Stimulated activated CD8-positive, alpha-beta memory T cell treated with anti-CD3 and anti-CD28 coated beads, Interleukin-7, amount 100 ng/mL, for 48 hours (primary cell): ENCODE results near the gene SMG6.
A peak's percentile ranks its signal among the peaks of the same experiment; 100 is the strongest.
"Not testable (repeated sequence)": the region's sequence is repeated elsewhere in the genome, so short reads cannot be mapped to it uniquely, and the experiment has no call there.

Experiments
- DNase-seq, 2 donors: peaks; one replicate each; pipeline ENCODE4 v3.0.0-alpha.2; 2020; ENCODE audit warnings: low read depth in 1 of 2; ENCODE audit errors: extremely low read depth in 1 of 2

SMG6 gene

DNA sequence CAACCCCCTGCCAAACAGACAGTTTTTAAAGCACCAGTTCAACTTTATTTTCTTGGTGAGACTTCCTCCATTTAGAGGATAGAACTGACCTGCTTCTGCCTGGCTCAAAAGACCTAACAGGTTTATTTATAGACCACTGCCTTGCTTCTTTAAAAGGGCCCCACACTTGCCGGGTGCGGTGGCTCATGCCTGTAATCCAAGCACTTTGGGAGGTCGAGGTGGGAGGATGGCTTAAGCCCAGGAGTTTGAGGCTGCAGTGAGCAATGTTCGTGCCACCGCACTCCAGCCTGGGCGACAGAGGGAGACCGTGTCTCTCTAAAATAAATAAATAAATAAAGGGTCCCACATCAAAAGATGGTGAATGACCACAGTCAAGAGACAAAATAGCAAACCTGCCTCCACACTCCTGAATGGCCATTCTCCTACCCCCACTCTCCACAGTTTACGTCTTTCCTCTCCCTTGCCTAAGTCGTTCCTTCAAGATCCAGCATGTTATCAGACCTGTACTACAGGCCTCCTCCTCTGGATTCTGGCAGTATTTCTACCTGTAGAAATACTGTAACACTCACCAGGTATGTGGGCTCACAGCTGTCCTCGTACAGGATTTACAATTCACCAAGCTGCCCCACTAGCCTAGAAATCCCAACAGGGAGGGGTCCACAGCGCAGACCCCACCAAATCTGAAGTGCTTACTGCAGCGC is 95.6 kb downstream of the SMG6 start:
- DNase-seq: no peak

DNA sequence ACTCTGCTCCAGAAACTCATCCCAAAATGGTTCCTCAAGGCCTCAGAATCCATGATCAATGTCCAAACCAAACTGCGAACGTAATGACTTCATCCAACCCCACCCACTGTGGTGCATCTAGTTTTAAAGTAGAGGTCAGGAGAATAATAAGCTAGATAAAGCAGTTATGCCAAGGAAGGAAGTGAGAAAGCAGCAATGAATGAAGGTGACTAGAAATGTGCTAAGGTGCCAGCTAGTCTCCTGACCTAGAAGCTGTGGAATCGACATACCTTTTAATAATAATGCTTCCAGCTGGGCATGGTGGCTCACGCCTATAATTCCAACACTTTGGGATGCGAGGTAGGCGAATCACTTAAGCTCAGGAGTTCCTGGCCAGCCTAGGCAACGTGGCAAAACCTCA is 99.2 kb downstream of the SMG6 start:
- DNase-seq: no peak

DNA sequence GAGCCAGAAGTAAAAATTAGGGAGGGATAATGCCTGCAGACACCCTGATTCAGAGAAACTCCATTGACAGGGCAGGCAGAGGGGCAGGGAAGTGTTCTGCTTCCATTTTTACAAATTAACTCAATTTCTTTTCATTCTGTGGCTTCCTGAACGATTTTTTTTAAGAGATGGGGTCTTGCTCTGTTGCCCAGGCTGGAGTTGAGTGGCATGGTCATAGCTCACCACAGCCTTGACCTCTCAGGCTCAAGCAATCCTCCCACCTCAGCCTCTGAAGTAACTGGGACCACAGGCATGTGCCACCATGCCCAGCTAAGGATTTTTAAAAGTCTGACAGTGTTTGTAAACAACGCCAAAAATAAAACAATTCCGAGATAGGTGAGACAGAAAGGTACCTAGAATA is 99.8 kb downstream of the SMG6 start:
- DNase-seq: no peak

DNA sequence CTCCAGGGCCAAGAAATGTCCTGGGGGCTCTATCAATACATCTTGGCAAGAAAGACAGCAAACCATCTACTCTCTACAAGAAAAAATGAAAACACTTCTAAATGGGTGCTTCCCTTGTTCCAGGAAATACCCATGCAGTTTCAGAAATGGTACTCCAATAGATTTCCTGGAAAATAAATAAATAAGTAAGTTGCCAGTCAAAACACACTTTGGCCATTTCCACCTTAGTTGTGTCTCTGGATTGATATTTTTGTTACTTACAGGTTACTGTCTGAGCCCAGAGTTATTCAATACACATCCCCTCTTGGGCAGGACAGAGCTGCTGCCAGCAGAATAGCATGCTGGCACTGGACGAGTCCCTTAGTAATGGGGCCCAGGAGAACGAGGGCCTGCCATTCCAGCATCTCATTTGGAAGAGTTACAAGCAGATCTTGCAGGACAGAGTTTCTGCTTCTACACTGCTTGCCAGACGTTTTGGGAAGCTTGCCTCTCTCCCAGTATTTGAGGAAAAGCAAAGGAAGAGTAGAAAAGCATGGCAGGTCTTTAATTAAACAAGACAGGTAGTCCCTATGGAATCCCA is 100.5 kb downstream of the SMG6 start:
- DNase-seq: no peak

DNA sequence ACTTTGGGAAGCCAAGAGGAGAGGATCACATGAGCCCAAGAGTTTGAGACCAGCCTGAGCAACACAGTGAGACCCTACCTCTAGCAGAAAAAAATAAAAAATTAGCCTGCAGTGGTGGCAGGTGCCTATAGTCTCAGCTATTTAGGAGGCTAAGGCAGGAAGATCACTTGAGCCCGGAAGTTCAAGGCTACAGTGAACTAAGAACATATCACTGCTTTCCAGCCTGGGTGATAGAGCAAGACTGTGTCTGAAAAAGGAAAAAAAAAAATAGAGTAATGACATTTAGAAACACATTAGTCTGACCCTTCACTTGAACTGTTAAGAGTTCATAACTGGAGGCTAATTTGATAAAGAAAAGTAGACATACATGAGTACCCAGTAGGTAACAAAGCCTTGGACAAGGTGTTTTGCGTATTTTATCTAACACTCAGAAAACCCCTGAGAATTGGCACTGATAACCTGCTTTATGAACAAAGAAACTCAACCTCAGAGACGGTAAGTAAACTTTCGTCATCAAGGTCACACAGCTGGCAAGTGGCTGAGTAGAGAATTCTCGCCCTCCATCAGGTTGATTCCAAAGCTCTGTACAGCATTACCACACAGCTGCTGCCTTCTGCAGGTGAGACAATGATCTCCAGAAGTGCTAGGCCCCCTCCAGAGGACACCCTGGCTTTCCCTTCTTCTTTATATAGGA is 101.1 kb downstream of the SMG6 start:
- no peak for DNase-seq

GRCh38 chr17:2199386-2199785 is 104.2 kb downstream of the SMG6 start:
- DNase-seq: not testable (repeated sequence)

- DNase-seq: no peak
These were observed 104.7 kb downstream of the SMG6 start for GRCh38 chr17:2198927-2199326.

DNA sequence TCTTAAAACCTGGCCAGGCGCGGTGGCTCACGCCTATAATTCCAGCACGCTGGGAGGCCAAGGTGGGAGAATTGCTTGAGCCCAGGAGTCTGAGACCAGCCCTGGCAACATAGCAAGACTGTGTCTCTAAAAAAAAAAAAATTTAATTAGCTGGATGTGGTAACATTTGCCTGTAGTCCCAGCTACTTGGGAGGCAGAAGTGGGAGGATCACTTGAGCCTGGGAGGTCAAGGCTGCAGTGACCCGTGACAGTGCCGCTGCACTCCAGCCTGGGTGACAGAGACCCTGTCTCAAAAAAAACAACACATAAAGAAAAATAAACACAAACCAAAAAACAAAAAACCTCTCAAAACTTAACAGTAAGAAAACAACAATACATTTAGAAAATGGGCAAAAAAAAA is 106.3 kb downstream of the SMG6 start:
- DNase-seq: no peak

GRCh38 chr17:2195729-2196128 is 107.9 kb downstream of the SMG6 start:
- DNase-seq: peak in 1 of 2 donors; percentile 73

DNA sequence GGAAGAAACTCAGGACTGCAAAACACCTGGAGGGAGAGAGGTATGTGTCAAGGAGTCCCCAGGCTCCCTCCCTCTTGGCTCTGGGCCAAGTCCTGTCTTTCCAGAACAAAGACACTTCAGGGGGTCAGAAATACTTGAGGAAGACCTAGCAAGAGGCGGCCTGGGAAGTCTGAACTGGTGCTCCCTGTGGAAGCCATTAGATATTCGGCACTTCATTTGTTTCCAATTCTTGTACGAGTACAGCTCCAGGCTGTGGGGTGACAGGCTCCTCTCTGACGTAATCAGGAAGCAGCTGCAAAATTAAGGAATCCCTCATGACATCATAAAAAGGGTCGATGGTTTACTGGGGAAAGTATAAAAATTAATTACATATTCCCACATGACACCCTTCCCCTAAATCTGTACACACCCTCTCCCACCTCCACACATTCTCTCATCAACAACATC is 108.7 kb downstream of the SMG6 start:
- DNase-seq: no peak

- DNase-seq: peak in 1 of 2 donors; percentile 77
These were observed 111.1 kb downstream of the SMG6 start for GRCh38 chr17:2192367-2193057.

DNA sequence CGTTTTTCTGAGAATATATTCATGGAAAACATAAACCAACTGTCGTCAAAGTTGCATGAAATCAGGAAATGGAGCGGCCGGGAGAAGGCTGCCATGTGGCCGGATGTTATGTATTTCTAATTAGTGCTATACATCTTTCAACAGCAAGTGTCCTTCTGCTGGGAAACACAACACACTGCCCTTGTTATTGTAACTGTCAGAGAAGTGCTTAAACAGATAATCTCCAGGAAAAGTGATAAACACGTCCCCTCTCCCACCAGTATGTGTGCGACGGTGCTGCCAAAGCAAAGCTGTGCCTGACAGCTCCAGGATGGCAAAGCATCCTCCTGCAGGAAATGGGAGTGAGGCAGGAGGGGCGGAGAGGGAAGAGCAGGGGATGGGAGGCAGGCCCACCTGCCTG is 111.8 kb downstream of the SMG6 start:
- no peak for DNase-seq

GRCh38 chr17:2191227-2191626 is 112.4 kb downstream of the SMG6 start:
- DNase-seq: no peak

GRCh38 chr17:2190014-2190413 is 113.6 kb downstream of the SMG6 start:
- no peak for DNase-seq

GRCh38 chr17:2188971-2189630 is 114.5 kb downstream of the SMG6 start:
- DNase-seq: no peak

DNA sequence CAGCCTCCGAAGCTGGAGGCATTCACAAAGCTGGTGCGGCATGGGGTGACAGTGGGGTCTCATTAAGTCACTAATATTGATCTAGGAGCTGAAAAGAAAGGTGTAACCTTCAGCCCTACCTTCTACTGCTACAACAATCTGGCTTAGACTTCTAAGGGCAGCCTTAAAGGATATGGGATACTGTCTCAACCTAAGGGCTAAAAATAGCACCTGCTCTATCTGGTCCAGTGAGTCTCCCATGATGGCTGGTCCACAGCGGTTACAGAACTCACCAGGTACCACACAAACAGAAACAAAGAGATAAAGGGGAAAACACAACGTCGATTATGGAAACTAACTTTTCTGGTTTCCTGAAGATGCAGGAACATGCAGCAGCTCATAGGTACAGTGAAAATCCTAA is 115.8 kb downstream of the SMG6 start:
- DNase-seq: no peak

DNA sequence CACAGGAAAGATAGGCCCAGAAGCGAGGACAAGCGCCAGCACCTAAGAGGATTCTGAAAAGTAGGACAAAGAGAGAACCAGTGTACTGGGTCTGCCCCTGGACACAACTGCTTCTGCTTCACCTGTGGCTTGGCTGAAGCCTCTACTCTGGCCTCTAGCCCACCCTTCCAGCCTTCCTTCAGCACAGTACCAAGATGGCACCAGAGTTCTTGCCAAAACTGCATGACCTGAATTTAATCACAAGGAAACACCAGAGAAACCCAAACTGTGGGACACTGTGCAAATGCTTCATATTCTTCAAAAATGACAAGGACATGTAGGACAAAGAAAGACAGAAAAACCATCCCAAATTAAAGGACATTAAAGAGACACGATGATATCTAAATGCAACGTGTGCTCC is 116.6 kb downstream of the SMG6 start:
- DNase-seq: no peak

GRCh38 chr17:2184993-2185931 is 118.3 kb downstream of the SMG6 start:
- DNase-seq: no peak

DNA sequence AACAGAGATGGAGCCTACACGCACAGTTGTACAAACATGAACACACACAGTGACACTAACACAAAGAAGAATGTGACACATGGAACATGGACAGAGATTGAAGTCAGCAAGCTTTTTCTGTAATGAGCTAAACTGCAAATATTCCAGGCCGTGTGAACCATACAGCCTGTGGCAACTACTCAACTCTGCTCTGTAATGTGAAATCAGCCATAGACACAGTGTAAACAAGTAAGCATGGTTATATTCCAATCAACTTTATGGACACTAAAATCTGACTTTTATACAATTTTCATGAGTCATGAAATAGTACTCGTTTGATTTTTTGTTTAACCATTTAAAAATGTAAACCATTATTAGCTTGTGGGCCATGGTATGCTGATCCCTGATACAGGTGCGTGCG is 120.2 kb downstream of the SMG6 start:
- DNase-seq: no peak

GRCh38 chr17:2181897-2182448 is 121.6 kb downstream of the SMG6 start:
- no peak for DNase-seq
